Cardiac septum (tissue), 1 donor: Measurements from ENCODE around the gene NUDT6. TPM values are rescaled to one million over a fixed set of nuclear protein-coding genes. Genes with fewer than 3 reads are reported as not detected.
"Not testable (repeated sequence)": the region's sequence is repeated elsewhere in the genome, so short reads cannot be mapped to it uniquely, and the experiment has no call there.

Experiments used
- DNase-seq: peaks from one replicate; pipeline ENCODE4 v3.0.0-alpha.2; 2020; ENCODE audit warnings: low spot score
- intact Hi-C: fragments of 100-400 bp; cut with DNase I; formaldehyde crosslinking; loops from one replicate; pipeline ENCODE4 v1.14.0; 2022
- total RNA-seq: library from RNA; stranded (reverse); fragmentation: NEBNext Ultra II Directional; extraction: Animal tissue kit (Norgen Biotek cat#: 25700); gene quantifications from one replicate; pipeline ENCODE4 v1.2.1, GENCODE V29; 2021
- donor health status: DM: no; HTN: no; CAD: no.

NUDT6 gene
- total RNA-seq, 1 donor from 2014 or later: 9.4 TPM

GRCh38 chr4:122845066-122845465, 77.3 kb downstream of the NUDT6 start:
- DNase-seq: no peak
- intact Hi-C loops: no loop called here

- DNase-seq, intact Hi-C loops: not testable (repeated sequence)
Measured at GRCh38 chr4:122844391-122844790, 78.0 kb downstream of the NUDT6 start.

- intact Hi-C loops: no loop called here
Measured at GRCh38 chr4:122842984-122843531, 79.3 kb downstream of the NUDT6 start.

More at GRCh38 chr4:122842984-122843531, 79.3 kb downstream of the NUDT6 start:
- DNase-seq: no peak

Other genes starting within 250 kb of the NUDT6 start
- gene BBS12, start 189.9 kb downstream of the NUDT6 start, total RNA-seq: 3.1 TPM
- gene FGF2, start 95.8 kb downstream of the NUDT6 start, total RNA-seq: 9.8 TPM